Measurements from ENCODE around the gene CNTLN. TPM values are rescaled to one million over a fixed set of nuclear protein-coding genes. Genes with fewer than 3 reads are reported as not detected.

Gene CNTLN
- total and polyA plus RNA-seq, 2 of the 8 experiments (the other 6 are each of a cell fraction or from before 2014, with no cell fraction given) = 4.8 to 10.8 TPM

DNA sequence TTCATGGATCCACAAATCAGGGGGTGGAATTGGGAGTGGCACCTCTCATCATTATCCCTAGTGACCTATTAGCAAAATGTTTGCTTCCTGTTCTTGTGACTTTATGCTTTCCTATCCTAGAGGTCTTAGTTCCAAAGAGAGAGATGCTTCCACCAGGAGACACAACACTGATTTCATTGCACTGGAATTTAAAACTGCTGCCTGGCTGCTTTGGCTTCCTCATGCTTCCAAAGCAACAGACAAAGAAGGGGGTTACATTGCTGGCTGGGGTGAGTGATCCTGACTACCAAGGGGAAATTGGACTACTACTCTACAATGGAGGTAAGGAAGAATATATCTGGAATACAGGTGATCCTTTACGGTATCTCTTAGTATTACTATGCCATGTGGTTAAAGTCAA, 374.9 kb downstream of the CNTLN start:
- Histone ChIP-seq H3K4me2 (ENCODE audit: insufficient read depth in 1 of 2, low read depth in 2 of 2, low read length in 2 of 2) (no peak overlapping the region), H3K36me3 (ENCODE audit: control insufficient read depth in 2 of 4, insufficient read depth in 4 of 4, low read length in 3 of 4) (no peaks in the 10 kb centered on the region)
- POLR2A ChIA-PET (ENCODE audit: partially characterized antibody) = no interaction called here
- TF ChIP-seq TEAD4 (IDR thresholded peaks at IDR 0.05; ENCODE audit: low read depth, low read length) (no peak), MAFK (IDR thresholded peaks at IDR 0.05; ENCODE audit: low read depth, low read length) (no peak), TBP (IDR thresholded peaks at IDR 0.05; ENCODE audit: low read depth, low read length) (no peak), SIX5 (IDR thresholded peaks at IDR 0.05; ENCODE audit: low read depth, low read length) (no peak), KDM4A (IDR thresholded peaks at IDR 0.05; ENCODE audit: low read depth, low read length, severe bottlenecking) (no peak), SIN3A (conservative IDR thresholded peaks at IDR 0.05 in 1 of 2, IDR thresholded peaks at IDR 0.05 in 1 of 2; ENCODE audit: low read depth in 1 of 2, low read length in 2 of 2) (no peak), SRF (IDR thresholded peaks at IDR 0.05; ENCODE audit: low read depth, low read length) (no peak), CHD1 (IDR thresholded peaks at IDR 0.05; ENCODE audit: low read depth, low read length) (no peak), SUZ12 (IDR thresholded peaks at IDR 0.05; ENCODE audit: low read length) (no peak), JUND (IDR thresholded peaks at IDR 0.05; ENCODE audit: low read length) (no peak), ASH2L (IDR thresholded peaks at IDR 0.05; ENCODE audit: low read length) (no peak), PHF8 (conservative IDR thresholded peaks at IDR 0.05; ENCODE audit: low read depth, low read length) (no peak), GTF2F1 (IDR thresholded peaks at IDR 0.05; ENCODE audit: borderline replicate concordance, low read depth, low read length) (no peak), SIRT6 (IDR thresholded peaks at IDR 0.05; ENCODE audit: low read length) (no peak)
- TF ChIP-seq, protein P1, sequence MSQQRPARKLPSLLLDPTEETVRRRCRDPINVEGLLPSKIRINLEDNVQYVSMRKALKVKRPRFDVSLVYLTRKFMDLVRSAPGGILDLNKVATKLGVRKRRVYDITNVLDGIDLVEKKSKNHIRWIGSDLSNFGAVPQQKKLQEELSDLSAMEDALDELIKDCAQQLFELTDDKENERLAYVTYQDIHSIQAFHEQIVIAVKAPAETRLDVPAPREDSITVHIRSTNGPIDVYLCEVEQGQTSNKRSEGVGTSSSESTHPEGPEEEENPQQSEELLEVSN (IDR thresholded peaks at IDR 0.05) = no peak

More for the DNA sequence above, 374.9 kb downstream of the CNTLN start:
- no peaks in the 10 kb centered on the region for H3K27me3 ChIP-seq (replicated peaks in 1 of 4; ENCODE audit: control insufficient read depth in 3 of 4, extremely low read depth in 1 of 4, insufficient read depth in 3 of 4, low read length in 3 of 4)
- H2BK5ac ChIP-seq (ENCODE audit: low read depth, low read length) = no peak overlapping the region
- FAIRE-seq (no peak), DNase-seq (ENCODE audit: low read depth in 1 of 2, low spot score in 2 of 2) (no peak)
- H3K4ac ChIP-seq (replicated peaks; ENCODE audit: insufficient read length, low read depth, low read length) = no peak overlapping the region
- no peak overlapping the region for H2BK20ac ChIP-seq (ENCODE audit: low read length)
- H2AK5ac ChIP-seq (ENCODE audit: low read depth, low read length) = no peak overlapping the region
- H3K27ac ChIP-seq (ENCODE audit: low read depth, low read length) = no peak overlapping the region
- no peak overlapping the region for H3K14ac ChIP-seq (ENCODE audit: insufficient read length)
- no peak overlapping the region for H4K91ac ChIP-seq (replicated peaks; ENCODE audit: insufficient read length, low read length)
- H3K23me2 ChIP-seq (ENCODE audit: low read depth, low read length) = no peaks in the 10 kb centered on the region
- H3K18ac ChIP-seq (ENCODE audit: extremely low read depth, low read length) = no peak overlapping the region
- no peaks in the 10 kb centered on the region; the same call in 1 of the 2 replicates for H3K79me1 ChIP-seq (ENCODE audit: low read depth, low read length)
- H4K20me1 ChIP-seq (replicated peaks in 1 of 2; ENCODE audit: control insufficient read depth in 1 of 2, insufficient read depth in 2 of 2, low read length in 2 of 2) = no peaks in the 10 kb centered on the region
- CTCF ChIA-PET (ENCODE audit: partially characterized antibody) = no interaction called here
- H3K4me1 ChIP-seq (replicated peaks in 1 of 4; ENCODE audit: control insufficient read depth in 3 of 4, insufficient read depth in 4 of 4, low read length in 3 of 4) = no peaks in the 10 kb centered on the region
- H3K9me3 ChIP-seq (ENCODE audit: insufficient read depth in 2 of 2, low read depth in 1 of 2, low read length in 1 of 2) = no peaks in the 10 kb centered on the region
- H3K4me3 ChIP-seq (ENCODE audit: extremely low read depth in 1 of 4, insufficient read depth in 2 of 4, low read depth in 3 of 4, low read length in 4 of 4) = no peak overlapping the region
- no peak overlapping the region for H4K8ac ChIP-seq (ENCODE audit: extremely low read depth, insufficient read depth, low read length)
- H2BK120ac ChIP-seq (replicated peaks; ENCODE audit: low read depth, low read length) = no peak overlapping the region
- no peak overlapping the region for H3K56ac ChIP-seq (replicated peaks; ENCODE audit: insufficient read length, low read depth, low read length)
- H2AFZ ChIP-seq (ENCODE audit: low read length) = no peak overlapping the region
- WGBS, 2 experiments (ENCODE audit: extremely low coverage in 1 of 2, insufficient coverage in 1 of 2, insufficient read length in 1 of 2, insufficient replicate concordance in 2 of 2, low coverage in 1 of 2, low lambda C conversion rate in 2 of 2, missing lambda C conversion rate in 1 of 2) = 100% methylated on average over 1 of the region's 1 CpG; no CpG with 5 or more reads in 1 of the 2 experiments
- no peak overlapping the region for H2BK12ac ChIP-seq (ENCODE audit: low read depth, low read length)
- no peak overlapping the region for H2BK15ac ChIP-seq (ENCODE audit: low read length)
- H3K23ac ChIP-seq (ENCODE audit: insufficient read length) = no peak overlapping the region
- H3K79me2 ChIP-seq (ENCODE audit: control insufficient read depth in 1 of 2, insufficient read depth in 2 of 2, low read length in 2 of 2) = no peaks in the 10 kb centered on the region
- H3K9ac ChIP-seq (replicated peaks in 1 of 4; ENCODE audit: extremely low read depth in 1 of 4, low read depth in 3 of 4, low read length in 3 of 4) = no peak overlapping the region
- H4K5ac ChIP-seq (ENCODE audit: insufficient read length, low read depth, low read length) = no peak overlapping the region
